GM19025 (cell line): Measurements from ENCODE around the gene UBE2U.

Experiments used
- ATAC-seq: cut with Tn5 transposase; IDR thresholded peaks from one replicate; pipeline ENCODE4 v1.9.1; 2021; ENCODE audit warnings: mild to moderate bottlenecking, low read depth, moderate library complexity; ENCODE audit not compliant: unreplicated experiment

Gene UBE2U

GRCh38 chr1:64282351-64282750 lies 78.9 kb downstream of the UBE2U start:
- no peak for ATAC-seq

DNA sequence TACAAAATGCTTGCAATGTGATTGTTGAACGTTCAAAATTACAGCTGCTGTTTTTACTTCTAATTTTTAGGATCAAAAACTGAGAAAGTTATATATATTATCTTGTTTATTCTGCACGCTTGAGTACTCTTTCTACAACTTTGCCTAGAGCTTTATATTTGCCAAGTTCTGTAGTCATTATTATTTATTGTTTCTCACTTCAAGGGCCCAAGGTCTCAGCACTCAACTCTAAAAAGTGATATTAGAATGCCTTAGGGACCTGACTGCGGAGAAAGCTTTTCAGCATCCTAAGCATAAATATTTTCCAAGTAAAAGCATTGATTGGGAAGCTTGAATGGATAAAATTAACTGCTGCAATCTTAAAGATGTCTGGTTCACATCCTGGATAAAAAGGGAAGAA lies 83.6 kb downstream of the UBE2U start:
- ATAC-seq, result no peak

DNA sequence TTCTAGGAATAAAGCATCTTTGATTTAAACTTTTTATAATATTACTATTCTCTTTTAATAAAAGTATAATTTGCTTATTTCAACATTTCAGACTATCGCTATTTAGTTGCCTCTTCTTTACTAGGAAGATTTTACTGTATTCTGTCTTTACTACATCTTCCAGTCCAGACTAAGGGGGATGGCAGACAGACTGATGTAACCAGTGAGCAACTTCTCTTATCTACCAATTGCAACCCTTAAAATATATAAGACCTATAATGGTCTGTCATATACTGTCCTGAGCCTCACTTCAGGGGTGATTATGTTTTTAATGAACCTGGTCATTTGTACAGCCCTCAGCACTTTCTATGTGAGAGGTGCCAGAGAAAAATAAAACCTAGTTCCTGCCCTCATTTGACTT lies 87.0 kb downstream of the UBE2U start:
- ATAC-seq, result no peak

- ATAC-seq, result no peak
Measured at GRCh38 chr1:64291931-64292330, 88.5 kb downstream of the UBE2U start.

- no peak for ATAC-seq
Measured at GRCh38 chr1:64292399-64292798, 89.0 kb downstream of the UBE2U start.

DNA sequence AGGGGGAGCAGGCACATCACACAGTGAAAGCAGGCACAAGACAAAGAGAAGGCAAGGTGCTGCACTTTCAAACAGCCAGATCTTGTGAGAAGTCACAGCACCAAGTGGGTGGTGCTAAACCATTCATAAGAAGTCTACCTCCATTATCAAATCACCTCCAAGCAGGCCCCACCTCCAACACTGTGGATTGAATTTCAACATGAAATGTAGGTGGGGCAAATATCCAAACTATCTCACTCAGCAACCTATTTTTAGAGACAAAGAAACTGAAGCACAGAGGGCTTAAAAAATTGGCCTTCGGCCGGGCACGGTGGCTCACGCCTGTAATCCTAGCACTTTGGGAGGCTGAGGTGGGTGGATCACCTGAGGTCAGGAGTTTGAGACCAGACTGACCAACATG lies 90.4 kb downstream of the UBE2U start:
- no peak for ATAC-seq

DNA sequence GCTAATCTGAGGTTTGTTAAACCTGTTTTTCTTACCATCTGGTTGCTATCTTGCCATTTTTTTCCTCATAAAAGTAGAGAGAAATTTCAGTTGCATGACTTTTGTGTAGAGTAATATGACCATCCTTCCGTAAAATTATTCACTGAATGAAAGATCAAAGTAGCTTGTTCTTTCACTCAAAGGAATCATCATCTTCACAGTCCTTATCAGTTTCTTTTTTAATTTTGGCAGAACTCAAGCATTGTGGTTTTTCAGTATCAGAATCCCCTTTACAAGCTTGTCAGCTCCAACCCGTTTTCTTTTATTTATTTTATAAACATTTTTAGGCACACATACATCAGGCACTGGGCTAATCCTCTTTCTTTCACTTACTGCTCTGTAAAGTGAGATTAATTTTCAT lies 91.7 kb downstream of the UBE2U start:
- no peak for ATAC-seq

- no peak for ATAC-seq
Measured at GRCh38 chr1:64295561-64295960, 92.1 kb downstream of the UBE2U start.

GRCh38 chr1:64296459-64296858 lies 93.0 kb downstream of the UBE2U start:
- ATAC-seq, result no peak

DNA sequence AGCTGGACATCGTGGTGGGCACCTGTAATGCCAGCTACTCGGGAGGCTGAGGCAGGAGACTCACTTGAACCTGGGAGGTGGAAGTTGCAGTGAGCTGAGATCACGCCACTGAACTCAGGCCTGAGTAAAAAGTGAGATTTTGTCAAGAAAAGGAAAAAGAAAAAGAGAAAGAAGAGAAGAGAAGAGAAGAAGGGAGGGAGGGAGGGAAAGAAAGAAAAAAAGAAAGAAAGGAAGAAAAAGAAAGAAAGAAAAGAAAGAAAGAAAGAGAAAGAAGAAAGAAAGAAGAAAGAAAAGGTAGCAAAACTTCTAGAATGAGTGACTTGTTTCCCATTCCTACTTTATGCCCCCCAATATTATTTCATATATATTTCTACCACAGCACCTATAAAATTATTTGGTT lies 98.8 kb downstream of the UBE2U start:
- ATAC-seq, result no peak

- no peak for ATAC-seq
Measured at GRCh38 chr1:64302971-64303370, 99.5 kb downstream of the UBE2U start.

DNA sequence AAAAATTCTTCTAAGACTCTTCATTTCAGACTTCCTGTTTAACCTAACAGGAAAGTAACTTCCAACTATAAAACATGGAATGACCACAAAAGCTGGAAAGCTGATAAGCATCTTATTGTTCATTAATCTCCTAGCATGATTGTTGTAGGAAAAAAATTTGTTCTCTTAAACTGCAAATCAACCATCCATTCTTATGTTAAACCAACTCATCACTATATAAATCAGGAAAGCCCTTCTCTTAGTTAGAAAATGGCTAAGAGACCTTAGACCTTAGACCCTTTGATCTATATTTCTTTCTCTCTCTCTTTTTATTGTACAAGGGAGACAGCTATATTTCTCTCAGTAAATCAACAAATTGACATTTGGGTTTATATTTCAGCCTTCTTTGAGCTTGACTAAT lies 101.4 kb downstream of the UBE2U start:
- ATAC-seq, result no peak

DNA sequence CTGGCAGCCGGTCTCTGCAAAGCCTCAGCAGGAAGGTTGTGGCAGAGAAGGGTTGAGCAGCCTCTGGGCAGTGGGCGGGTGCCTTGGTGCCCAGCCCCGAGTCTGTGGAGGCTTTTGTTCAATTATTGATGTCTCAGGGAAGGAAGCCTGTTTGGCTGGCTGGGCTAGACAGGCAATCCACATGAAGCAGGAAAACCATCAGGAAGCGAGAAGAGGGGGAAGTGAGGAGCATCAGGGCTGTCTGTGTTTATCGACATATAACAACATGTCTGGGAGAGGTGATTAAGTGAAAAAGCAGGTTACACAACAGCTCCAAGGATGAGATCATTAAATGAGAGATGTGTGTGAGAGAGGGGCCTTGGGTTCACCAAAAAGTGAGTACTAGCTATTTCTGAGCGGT lies 105.4 kb downstream of the UBE2U start:
- ATAC-seq, result no peak

GRCh38 chr1:64309431-64309831 lies 106.0 kb downstream of the UBE2U start:
- no peak for ATAC-seq

DNA sequence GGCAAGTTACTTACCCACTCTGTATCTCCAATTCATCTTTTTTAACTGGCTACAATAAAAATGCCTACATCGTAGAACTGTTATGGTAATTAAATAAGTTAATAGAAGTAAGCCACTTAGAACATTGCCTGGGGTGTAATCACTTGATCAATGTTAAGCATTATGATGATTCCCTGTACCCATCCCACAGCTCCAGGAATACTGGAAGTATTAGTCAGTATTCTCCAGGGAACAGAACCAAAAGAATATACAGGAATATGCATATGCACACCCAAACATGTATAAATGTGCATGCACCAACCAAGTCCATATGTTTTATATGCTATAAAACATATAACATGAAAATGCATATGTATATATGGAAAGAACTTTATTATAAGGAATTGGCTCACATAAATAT lies 107.3 kb downstream of the UBE2U start:
- ATAC-seq, result no peak

- no peak for ATAC-seq
Measured at GRCh38 chr1:64312431-64312830, 109.0 kb downstream of the UBE2U start.

- ATAC-seq, result no peak
Measured at GRCh38 chr1:64315402-64315801, 112.0 kb downstream of the UBE2U start.
